ENCODE data around the gene HLX. TPM values are rescaled to one million over a fixed set of nuclear protein-coding genes. Genes with fewer than 3 reads are reported as not detected.

Gene HLX
- total RNA-seq, 4 donors from 2014 or later: 11.9 to 26.8 (median 16.4) TPM

GRCh38 chr1:220888417-220888986 lies 9.3 kb downstream of the HLX start:
- TF ChIP-seq CTCF (IDR thresholded peaks at IDR 0.05; ENCODE audit: low read depth): no peak

DNA sequence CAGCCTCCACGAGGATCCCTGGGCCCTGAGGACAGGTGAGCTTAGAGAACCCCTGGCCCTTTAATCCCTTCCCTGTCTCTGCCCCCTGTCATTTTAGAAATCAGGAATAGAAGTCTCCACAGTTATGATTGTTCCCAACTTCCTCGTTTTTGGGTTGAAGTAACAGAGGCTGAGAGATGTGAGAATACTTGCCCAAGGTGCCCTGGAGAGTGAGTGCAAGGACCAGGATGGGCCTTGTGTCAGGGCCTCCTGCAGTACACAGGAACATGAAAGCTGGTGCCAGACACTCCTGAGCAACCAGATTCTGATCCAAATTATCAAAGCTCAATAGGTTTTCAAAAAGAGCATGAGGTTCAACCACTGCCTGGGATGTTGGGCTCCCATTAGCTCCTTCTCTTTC lies 10.1 kb downstream of the HLX start:
- no peak for TF ChIP-seq CTCF (IDR thresholded peaks at IDR 0.05; ENCODE audit: low read depth)

DNA sequence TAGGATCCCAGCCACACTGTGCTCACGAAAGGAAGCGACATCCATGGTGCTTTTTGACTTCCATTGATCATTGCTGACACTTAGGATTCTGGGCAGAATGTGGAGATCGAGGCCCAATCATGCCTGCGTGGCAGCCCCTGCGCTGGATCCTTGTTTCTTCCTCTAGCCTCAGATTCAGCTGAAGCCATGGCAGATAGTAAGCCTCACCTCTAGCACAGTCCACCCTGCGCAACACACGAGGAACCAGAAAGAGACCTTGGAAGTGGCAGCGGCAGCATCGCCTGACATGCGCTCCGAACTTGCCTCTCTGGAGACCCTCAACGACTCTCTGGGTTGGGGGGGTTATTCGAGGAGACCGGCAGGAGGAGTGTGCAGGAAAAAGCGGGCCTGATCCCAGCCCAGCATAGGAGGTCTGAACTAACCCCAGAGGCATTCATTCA lies 10.6 kb downstream of the HLX start:
- no peak for TF ChIP-seq CTCF (IDR thresholded peaks at IDR 0.05; ENCODE audit: low read depth)

DNA sequence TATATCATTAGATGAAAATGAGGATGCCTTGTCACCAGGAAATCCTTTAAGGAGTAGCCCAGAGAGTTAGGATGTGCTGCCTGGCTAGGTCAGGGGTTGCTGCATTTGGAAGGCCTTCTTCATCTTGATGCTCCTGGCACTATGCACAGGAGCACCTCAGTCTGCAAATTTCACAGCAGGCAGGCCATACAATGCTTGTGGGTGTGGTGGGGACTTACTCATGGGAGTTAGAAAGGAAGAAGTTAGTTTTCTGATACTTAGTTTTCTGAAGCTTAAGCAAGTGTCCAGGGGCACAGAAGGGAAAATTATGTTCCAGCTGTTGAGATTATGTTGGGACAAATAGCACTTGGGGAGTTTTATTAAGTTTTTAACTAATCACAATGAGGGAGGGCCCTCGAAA lies 11.4 kb downstream of the HLX start:
- TF ChIP-seq CTCF (IDR thresholded peaks at IDR 0.05; ENCODE audit: low read depth): no peak

DNA sequence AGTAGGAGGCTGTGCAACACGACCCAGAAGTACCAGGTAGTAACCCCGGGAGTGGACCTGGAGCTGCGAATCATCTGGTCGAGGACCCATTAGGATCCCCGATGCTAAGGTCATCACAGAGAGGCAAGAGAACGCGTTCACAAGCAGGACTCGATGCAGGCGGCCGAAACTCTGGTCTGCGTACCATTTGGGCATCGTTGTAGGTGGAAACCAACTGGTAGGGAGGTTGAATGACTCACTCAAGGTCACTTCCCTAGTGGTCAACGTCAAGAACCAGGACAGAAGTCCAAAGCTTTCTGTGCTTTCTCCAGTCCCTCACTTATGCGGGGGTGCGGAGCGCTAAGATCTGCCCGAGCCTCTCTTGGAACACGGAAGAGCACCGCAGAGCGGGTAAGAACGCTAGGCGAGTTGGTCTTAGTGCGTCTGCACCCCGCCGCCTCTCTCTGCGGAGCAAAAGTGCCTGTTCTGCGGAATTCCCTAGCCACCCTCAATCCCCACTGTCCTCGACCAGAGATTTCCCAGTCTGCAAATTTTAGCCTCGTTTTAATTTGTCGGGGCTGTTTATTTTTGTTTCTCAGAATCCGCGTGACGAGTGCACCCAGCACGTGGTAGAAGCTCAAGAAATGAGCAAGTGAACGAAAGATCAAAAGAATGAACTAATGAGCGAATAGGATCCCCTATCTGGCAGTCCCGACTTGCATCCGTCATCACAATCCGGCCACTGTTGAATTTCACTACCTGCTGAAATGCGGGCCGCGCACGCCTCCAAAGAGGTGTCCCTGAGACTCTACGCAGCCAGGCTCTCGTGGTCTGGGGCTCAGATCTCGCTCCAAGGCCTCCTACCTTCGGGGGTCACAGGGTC lies 12.2 kb downstream of the HLX start:
- no peak for TF ChIP-seq CTCF (IDR thresholded peaks at IDR 0.05; ENCODE audit: low read depth)

- TF ChIP-seq CTCF (IDR thresholded peaks at IDR 0.05; ENCODE audit: low read depth): no peak
These were observed 12.8 kb downstream of the HLX start for GRCh38 chr1:220892086-220892376.

- TF ChIP-seq CTCF (IDR thresholded peaks at IDR 0.05; ENCODE audit: low read depth): no peak
These were observed 13.9 kb downstream of the HLX start for GRCh38 chr1:220892997-220893700.
